ENCODE measurements around the gene AKAP5. TPM values are rescaled to one million over a fixed set of nuclear protein-coding genes. Genes with fewer than 3 reads are reported as not detected.

Gene AKAP5
- total and polyA plus RNA-seq, 2 experiments from 2014 or later: 1.0 to 3.4 TPM

- Mint-ChIP-seq H3K4me3 (no peak overlapping the region), H3K4me1 (peaks cover 27% of the 10 kb centered on the region), H3K36me3 (ENCODE audit: low read depth) (no peaks in the 10 kb centered on the region; the same call in 2 of the 3 replicates), H3K9me3 (no peaks in the 10 kb centered on the region; the same call in 2 of the 3 replicates), H3K27ac (no peak overlapping the region), H3K27me3 (ENCODE audit: insufficient read depth, low read depth, poor library complexity) (peaks cover 4% of the 10 kb centered on the region)
- ATAC-seq (no peak), DNase-seq (ENCODE audit: low spot score) (no peak)
- H4K20me1 ChIP-seq (replicated peaks; ENCODE audit: insufficient read depth): peaks cover 32% of the 10 kb centered on the region
- H3K79me2 ChIP-seq (replicated peaks; ENCODE audit: insufficient read depth): peaks cover 99% of the 10 kb centered on the region
- H3K4me2 ChIP-seq: no peak overlapping the region
- H3K4me1 ChIP-seq (ENCODE audit: insufficient read depth): peaks cover 25% of the 10 kb centered on the region
- no peak overlapping the region for H2AFZ ChIP-seq
- no peak overlapping the region for H3K4me3 ChIP-seq
- H3K27ac ChIP-seq (ENCODE audit: low read depth): no peak overlapping the region
- H3K36me3 ChIP-seq (ENCODE audit: insufficient read depth): no peaks in the 10 kb centered on the region
- H3F3A ChIP-seq (replicated peaks; ENCODE audit: low read depth): 0 out of 2 replicates have a peak, but pooled peaks cover 3% of the 10 kb centered on the region
- H3K27me3 ChIP-seq (ENCODE audit: insufficient read depth): no peaks in the 10 kb centered on the region
- TF ChIP-seq ZNF331 (CRISPR knock-in tag; IDR thresholded peaks at IDR 0.05; ENCODE audit: low read depth) (no peak), EZH2phosphoT487 (IDR thresholded peaks at IDR 0.05; ENCODE audit: unreplicated experiment) (no peak), STAT1 (IDR thresholded peaks at IDR 0.05; ENCODE audit: unreplicated experiment) (no peak), EZH2 (IDR thresholded peaks at IDR 0.05; ENCODE audit: low read depth, unreplicated experiment) (no peak), JUNB (IDR thresholded peaks at IDR 0.05; ENCODE audit: unreplicated experiment) (no peak), NANOG (IDR thresholded peaks at IDR 0.05; ENCODE audit: borderline replicate concordance) (no peak), REST (IDR thresholded peaks at IDR 0.05; ENCODE audit: unreplicated experiment) (no peak), CREB1 (CRISPR knock-in tag; IDR thresholded peaks at IDR 0.05; ENCODE audit: low read depth) (no peak), ZNF114 (CRISPR knock-in tag; IDR thresholded peaks at IDR 0.05) (no peak), ETS1 (IDR thresholded peaks at IDR 0.05) (no peak), ZNF462 (CRISPR knock-in tag; IDR thresholded peaks at IDR 0.05) (no peak), CTCF (conservative IDR thresholded peaks at IDR 0.05; ENCODE audit: low read depth in 2 of 2) (no peak), POLR2AphosphoS5 (IDR thresholded peaks at IDR 0.05; ENCODE audit: low read depth) (no peak)
- no peaks in the 10 kb centered on the region for H3K9me2 ChIP-seq (ENCODE audit: insufficient read depth)
These were observed 48.0 kb downstream of the AKAP5 start for GRCh38 chr14:64513271-64513670.
